Spleen (tissue), 7 donors: ENCODE measurements around the gene IFT43.

Experiments
- CTCF ChIP-seq, 11 experiments: fragments of 200-600 bp in 7 of 11; fragments of 450-650 bp in 4 of 11; sonication (generic) in 4 of 11; IDR thresholded peaks in 8 of 11; conservative IDR thresholded peaks in 3 of 11; 1 replicate in 7 of 11; 2 replicates in 4 of 11; pipeline versions ENCODE4 v1.4.0 to v1.8.0; 2016 to 2021; ENCODE audit warnings: antibody characterized with exemption in 11 of 11, inconsistent platforms in 4 of 11, mild to moderate bottlenecking in 1 of 11
- POLR2A ChIP-seq, 3 donors: fragments of 450-650 bp; IDR thresholded peaks; one replicate each; pipeline ENCODE4 v1.5.1; 2017; ENCODE audit warnings: antibody characterized with exemption in 3 of 3, mild to moderate bottlenecking in 1 of 3
- POLR2AphosphoS5 ChIP-seq, 3 donors: sonication (generic); formaldehyde crosslinking; IDR thresholded peaks; one replicate each; pipeline ENCODE4 v1.5.1; 2017; ENCODE audit warnings: antibody characterized with exemption in 3 of 3
- donor health status: DM: no; HTN: no; CAD: no; lungs with moderate emphysema.
- donor health status: DM: no; HTN: no; CAD: no.
- donor health status: DM: no; HTN: no; CAD: no.

GRCh38 chr14:75979648-75980565 lies 5.7 kb upstream of the IFT43 start:
- TF ChIP-seq POLR2A (IDR thresholded peaks at IDR 0.05) (no peak), CTCF (IDR thresholded peaks at IDR 0.05 in 8 of 11, conservative IDR thresholded peaks at IDR 0.05 in 3 of 11) (no peak), POLR2AphosphoS5 (IDR thresholded peaks at IDR 0.05) (no peak)
